IMR-90 (cell line): Measurements from ENCODE around the gene PRPH2. TPM values are rescaled to one million over a fixed set of nuclear protein-coding genes. Genes with fewer than 3 reads are reported as not detected.

ENCODE experiments used
- ATAC-seq: fragments of 200-7000 bp; cut with Tn5 transposase; 2 replicates; pipeline ENCODE4 v1.9.1; 2020; ENCODE audit warnings: low read depth, mild to moderate bottlenecking, moderate library complexity
- BruUV-seq: library from RNA; stranded (reverse); fragments of 400-500 nt; replicated peaks from 2 replicates; lab custom pipeline; 2021; lab: Mats Ljungman, UMichigan
- CTCF ChIA-PET: fragments of 300-600 bp; formaldehyde crosslinking; extraction: SDS; loops from one replicate; lab custom pipeline; 2021; ENCODE audit warnings: antibody characterized with exemption; lab: Yijun Ruan, JAX
- POLR2A ChIA-PET: fragments of 300-600 bp; sonication (Branson Sonifier 250); formaldehyde crosslinking; loops from one replicate; lab custom pipeline; 2022; ENCODE audit warnings: antibody characterized with exemption; ENCODE audit not compliant: unreplicated experiment; lab: Charles Lee
- DNase-seq: peaks from one replicate; pipeline ENCODE4 v3.0.0; 2013
- H2AFZ ChIP-seq: replicated peaks from 2 replicates; pipeline ENCODE3; 2013; ENCODE audit warnings: low read length, mild to moderate bottlenecking; ENCODE audit not compliant: poor library complexity
- H2AK5ac ChIP-seq: 2 replicates; pipeline ENCODE4 v1.6.1; 2013; ENCODE audit warnings: low read depth, low read length, inconsistent platforms
- H2AK9ac ChIP-seq: replicated peaks from 2 replicates; pipeline ENCODE3; 2013; ENCODE audit warnings: mild to moderate bottlenecking, low read depth, low read length, moderate library complexity; ENCODE audit not compliant: poor library complexity
- H2BK120ac ChIP-seq: 2 replicates; pipeline ENCODE4 v1.6.1; 2013; ENCODE audit warnings: low read depth, low read length, inconsistent platforms
- H2BK15ac ChIP-seq: 3 replicates; pipeline ENCODE4 v1.6.1; 2013; ENCODE audit warnings: low read depth, low read length, inconsistent platforms
- H2BK20ac ChIP-seq: 2 replicates; pipeline ENCODE4 v1.6.1; 2013; ENCODE audit warnings: low read depth, mild to moderate bottlenecking, inconsistent platforms, low read length, moderate library complexity
- H2BK5ac ChIP-seq: 2 replicates; pipeline ENCODE4 v1.6.1; 2013; ENCODE audit warnings: mild to moderate bottlenecking, low read depth, low read length, inconsistent platforms; ENCODE audit not compliant: poor library complexity, severe bottlenecking
- H3K14ac ChIP-seq: replicated peaks from 2 replicates; pipeline ENCODE4 v1.6.1; 2013; ENCODE audit warnings: low read depth, low read length, inconsistent platforms
- H3K18ac ChIP-seq: 2 replicates; pipeline ENCODE4 v1.6.1; 2013; ENCODE audit warnings: low read depth, low read length, control low read depth
- H3K23ac ChIP-seq: 2 replicates; pipeline ENCODE4 v1.6.1; 2013; ENCODE audit warnings: low read depth, low read length, inconsistent platforms
- H3K27ac ChIP-seq: 2 replicates; pipeline ENCODE4 v1.5.1; 2013; ENCODE audit warnings: mild to moderate bottlenecking, control low read depth, low read length; ENCODE audit not compliant: insufficient read depth
- H3K27me3 ChIP-seq: 2 replicates; pipeline ENCODE4 v1.6.1; 2013; ENCODE audit warnings: low read length; ENCODE audit not compliant: control insufficient read depth, insufficient read depth
- H3K36me3 ChIP-seq: 2 replicates; pipeline ENCODE4 v1.6.1; 2013; ENCODE audit warnings: low read length, mixed read lengths; ENCODE audit not compliant: control insufficient read depth, insufficient read depth
- H3K4ac ChIP-seq: 2 replicates; pipeline ENCODE4 v1.6.1; 2013; ENCODE audit warnings: low read depth, low read length, inconsistent platforms
- H3K4me1 ChIP-seq: 2 replicates; pipeline ENCODE4 v1.6.1; 2013; ENCODE audit warnings: low read length, mixed read lengths; ENCODE audit not compliant: control insufficient read depth, insufficient read depth
- H3K4me2 ChIP-seq: 2 replicates; pipeline ENCODE4 v1.6.1; 2013; ENCODE audit warnings: low read depth, mild to moderate bottlenecking, control low read depth, low read length, moderate library complexity
- H3K4me3 ChIP-seq: 2 replicates; pipeline ENCODE4 v1.5.1; 2013; ENCODE audit warnings: low read depth, mild to moderate bottlenecking, control low read depth, low read length, moderate library complexity; ENCODE audit not compliant: insufficient read depth
- H3K56ac ChIP-seq: 2 replicates; pipeline ENCODE4 v1.6.1; 2013; ENCODE audit warnings: low read length, inconsistent platforms; ENCODE audit not compliant: insufficient read depth; ENCODE audit errors: extremely low read depth
- H3K79me1 ChIP-seq, 2 experiments: 2 replicates each; pipeline ENCODE4 v1.6.1; 2013; ENCODE audit warnings: low read length in 2 of 2, inconsistent platforms in 1 of 2, low read depth in 1 of 2
- H3K9ac ChIP-seq: 2 replicates; pipeline ENCODE4 v1.6.1; 2013; ENCODE audit warnings: low read depth, low read length, control low read depth
- H3K9me1 ChIP-seq: 2 replicates; pipeline ENCODE4 v1.6.1; 2013; ENCODE audit warnings: low read length, inconsistent platforms; ENCODE audit not compliant: insufficient read depth
- H3K9me3 ChIP-seq: 2 replicates; pipeline ENCODE4 v1.6.1; 2013; ENCODE audit warnings: low read length; ENCODE audit not compliant: control insufficient read depth, insufficient read depth
- H4K20me1 ChIP-seq: 2 replicates; pipeline ENCODE4 v1.6.1; 2013; ENCODE audit warnings: low read length, inconsistent platforms; ENCODE audit not compliant: insufficient read depth
- H4K5ac ChIP-seq: 2 replicates; pipeline ENCODE4 v1.6.1; 2013; ENCODE audit warnings: mild to moderate bottlenecking, low read depth, low read length, control low read depth
- H4K8ac ChIP-seq, 2 experiments: 2 replicates each; pipeline ENCODE4 v1.6.1; 2013; ENCODE audit warnings: low read depth in 2 of 2, low read length in 2 of 2, control low read depth in 1 of 2, inconsistent platforms in 1 of 2
- H4K91ac ChIP-seq: 2 replicates; pipeline ENCODE4 v1.6.1; 2013; ENCODE audit warnings: low read depth, low read length, inconsistent platforms; ENCODE audit not compliant: insufficient read depth
- BHLHE40 ChIP-seq: fragments of 150-350 bp; IDR thresholded peaks from 2 replicates; pipeline ENCODE4 v1.6.1; 2016; ENCODE audit warnings: mild to moderate bottlenecking, low read depth, low read length
- CEBPB ChIP-seq: IDR thresholded peaks from 2 replicates; pipeline ENCODE4 v1.6.1; 2012; ENCODE audit warnings: low read depth, low read length, improper control_type of control experiment
- ELK1 ChIP-seq: fragments of 150-350 bp; IDR thresholded peaks from 2 replicates; pipeline ENCODE4 v1.6.1; 2016; ENCODE audit warnings: low read depth, mild to moderate bottlenecking, low read length, moderate library complexity, borderline replicate concordance
- NFE2L2 ChIP-seq: fragments of 150-350 bp; IDR thresholded peaks from 2 replicates; pipeline ENCODE4 v1.6.1; 2016; ENCODE audit warnings: low read depth, mild to moderate bottlenecking, low read length
- RAD21 ChIP-seq: IDR thresholded peaks from 2 replicates; pipeline ENCODE4 v1.6.1; 2012; ENCODE audit warnings: low read length, improper control_type of control experiment
- RCOR1 ChIP-seq: IDR thresholded peaks from 2 replicates; pipeline ENCODE4 v1.6.1; 2012; ENCODE audit warnings: mild to moderate bottlenecking, low read length, improper control_type of control experiment; ENCODE audit not compliant: insufficient replicate concordance
- WGBS, 2 experiments: methylation state at CpG; one replicate each; pipeline versions ENCODE4 v1.1.5 to v1.1.7; 2013; ENCODE audit warnings: missing lambda C conversion rate in 2 of 2; ENCODE audit not compliant: insufficient read length in 1 of 2; ENCODE audit errors: extremely low coverage in 2 of 2; 5-methylcytosine and 5-hydroxymethylcytosine counted together
- dilution Hi-C: fragments of 300-500 bp; cut with HindIII; formaldehyde crosslinking; loops from one replicate; pipeline ENCODE4 v1.14.3; 2018; ENCODE audit warnings: low sequenced_read_pairs; ENCODE audit not compliant: unreplicated experiment
- in situ Hi-C: fragments of 300-500 bp; cut with MboI; formaldehyde crosslinking; loops from 3 replicates; pipeline ENCODE4 v1.14.3; 2019; ENCODE audit warnings: low sequenced_read_pairs, inconsistent platforms, mixed read lengths
- intact Hi-C: fragments of 100-400 bp; cut with micrococcal nuclease; formaldehyde crosslinking; loops from 2 replicates; pipeline ENCODE4 v1.10.0; 2022
- polyA plus RNA-seq, 3 experiments: library from polyadenylated mRNA; depleted of rRNA; stranded (reverse); fragments of >200 nt; gene quantifications; 2 replicates each; pipeline ENCODE4 v1.2.3, GENCODE V29; 2012; ENCODE audit warnings: low replicate concordance in 1 of 3
- total RNA-seq: library from RNA; depleted of rRNA; stranded (reverse); fragments of >200 nt; gene quantifications from 2 replicates; pipeline ENCODE4 v1.2.3, GENCODE V29; 2012

PRPH2 gene
- total and polyA plus RNA-seq, 2 of the 4 experiments (the other 2 are of a cell fraction) = 1.0 to 1.1 TPM

- Histone ChIP-seq H2AK9ac (no peak overlapping the region), H4K8ac (no peak overlapping the region), H2BK120ac (no peak overlapping the region), H3K14ac (no peak overlapping the region), H3K9me1 (no peaks in the 10 kb centered on the region), H2BK5ac (no peak overlapping the region), H3K9ac (no peak overlapping the region), H4K5ac (no peak overlapping the region), H3K23ac (no peak overlapping the region), H2BK15ac (no peak overlapping the region), H3K79me1 (0 out of 4 replicates have a peak, but pooled peaks cover 0 to 2% of the 10 kb centered on the region in 2 experiments), H3K36me3 (no peaks in the 10 kb centered on the region), H3K9me3 (no peaks in the 10 kb centered on the region), H2BK20ac (no peak overlapping the region), H3K18ac (no peak overlapping the region), H4K20me1 (no peaks in the 10 kb centered on the region), H3K4ac (no peak overlapping the region), H2AFZ (no peak overlapping the region), H3K27me3 (no peaks in the 10 kb centered on the region), H4K91ac (no peak overlapping the region), H3K4me1 (no peaks in the 10 kb centered on the region), H3K56ac (no peak overlapping the region), H2AK5ac (no peak overlapping the region), H3K4me3 (no peak overlapping the region), H3K4me2 (no peak overlapping the region), H3K27ac (no peak overlapping the region)
- intact Hi-C loops = no loop called here
- ATAC-seq (no peak), DNase-seq (no peak)
- in situ Hi-C loops = no loop called here
- POLR2A ChIA-PET = no interaction called here
- 83% methylated on average over 2 of the region's 3 CpGs; no CpG with 5 or more reads in 1 of the 2 experiments for WGBS, 2 experiments
- CTCF ChIA-PET = interaction anchor here (1.5 kb wide), 1 partner anchor 11 kb away, joined by 4 read pairs; no protein-coding TSS in a partner anchor
- BruUV-seq = no TSS peak
- dilution Hi-C loops = no loop called here
- no peak for TF ChIP-seq BHLHE40
- no peak for TF ChIP-seq RCOR1
- TF ChIP-seq CEBPB = no peak
- no peak for TF ChIP-seq NFE2L2
- TF ChIP-seq RAD21 = no peak
- no peak for TF ChIP-seq ELK1
Measured at GRCh38 chr6:42758756-42759430, 36.5 kb upstream of the PRPH2 start.
